Ishikawa (cell line): Measurements from ENCODE around the gene CD300LD.

Experiments
- CEBPB ChIP-seq: IDR thresholded peaks from 2 replicates; pipeline ENCODE4 v1.6.1; 2012
- CREB1 ChIP-seq: IDR thresholded peaks from 2 replicates; pipeline ENCODE4 v1.6.1; 2012; ENCODE audit warnings: low read depth
- EGR1 ChIP-seq: IDR thresholded peaks from 2 replicates; pipeline ENCODE4 v1.6.1; 2012
- EP300 ChIP-seq: IDR thresholded peaks from 2 replicates; pipeline ENCODE4 v1.6.1; 2012; ENCODE audit warnings: borderline replicate concordance
- FOXM1 ChIP-seq: IDR thresholded peaks from 2 replicates; pipeline ENCODE4 v1.6.1; 2012; ENCODE audit warnings: low read depth, borderline replicate concordance
- MAX ChIP-seq: IDR thresholded peaks from 2 replicates; pipeline ENCODE4 v1.6.1; 2012
- NFIC ChIP-seq: IDR thresholded peaks from 2 replicates; pipeline ENCODE4 v1.6.1; 2012
- RAD21 ChIP-seq: IDR thresholded peaks from 2 replicates; pipeline ENCODE4 v1.6.1; 2012; ENCODE audit warnings: low read depth
- REST ChIP-seq: IDR thresholded peaks from 2 replicates; pipeline ENCODE4 v1.6.1; 2012; ENCODE audit warnings: low read depth, mild to moderate bottlenecking
- TAF1 ChIP-seq: IDR thresholded peaks from 2 replicates; pipeline ENCODE4 v1.6.1; 2012; ENCODE audit warnings: low read depth, mild to moderate bottlenecking
- TCF12 ChIP-seq: IDR thresholded peaks from 2 replicates; pipeline ENCODE4 v1.6.1; 2012; ENCODE audit warnings: low read depth
- TEAD4 ChIP-seq: IDR thresholded peaks from 2 replicates; pipeline ENCODE4 v1.6.1; 2012
- USF1 ChIP-seq: IDR thresholded peaks from 2 replicates; pipeline ENCODE4 v1.6.1; 2012
- YY1 ChIP-seq: IDR thresholded peaks from 2 replicates; pipeline ENCODE4 v1.6.1; 2012; ENCODE audit warnings: low read depth
- ZBTB7A ChIP-seq: IDR thresholded peaks from 2 replicates; pipeline ENCODE4 v1.6.1; 2012; ENCODE audit warnings: low read depth

CD300LD gene

GRCh38 chr17:74595037-74595750 is 3.1 kb upstream of the CD300LD start:
- TF ChIP-seq TCF12 = no peak
- TF ChIP-seq EGR1 = no peak
- TF ChIP-seq REST = no peak
- TF ChIP-seq ZBTB7A = no peak
- TF ChIP-seq FOXM1 = no peak

DNA sequence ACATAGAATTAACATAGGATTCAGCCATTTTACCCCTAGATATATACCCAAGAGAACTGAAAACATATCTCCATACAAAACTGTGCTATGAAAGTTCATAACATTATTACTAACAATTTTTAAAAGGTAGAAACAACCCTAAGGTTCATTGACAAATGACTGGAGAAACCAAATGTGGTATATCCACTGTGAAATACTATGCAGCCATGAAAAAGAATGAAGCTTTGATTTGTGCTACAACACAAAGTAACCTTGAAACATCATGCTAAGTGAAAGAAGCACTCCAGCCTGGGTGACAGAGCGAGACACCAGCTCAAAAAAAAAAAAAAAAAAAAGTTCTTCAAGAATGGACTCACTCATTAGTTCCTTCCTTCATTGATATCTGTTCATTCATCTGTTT is 580 bp downstream of the CD300LD start:
- TF ChIP-seq TAF1 = no peak
- no peak for TF ChIP-seq EP300
- TF ChIP-seq ZBTB7A = no peak
- no peak for TF ChIP-seq EGR1
- no peak for TF ChIP-seq TCF12
- TF ChIP-seq YY1 = no peak

DNA sequence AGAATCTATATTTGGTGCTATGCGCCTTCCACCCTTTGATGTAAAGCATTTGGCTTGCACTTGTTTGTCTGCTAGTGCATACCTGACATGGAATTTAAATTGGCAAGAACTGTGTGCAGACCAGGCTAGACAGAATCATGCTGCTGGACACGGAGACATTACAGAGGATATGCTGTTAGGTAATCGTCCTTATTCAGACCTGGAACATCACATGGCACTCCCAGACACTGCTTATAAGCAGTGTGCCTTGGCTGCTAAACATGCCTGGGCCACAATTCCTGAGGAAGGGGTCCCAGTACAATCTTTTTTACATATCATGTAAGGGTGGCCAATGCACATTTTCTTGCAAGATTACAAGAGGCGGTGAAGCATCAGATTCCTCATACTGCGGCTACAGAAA is 6.4 kb downstream of the CD300LD start:
- no peak for TF ChIP-seq EP300
- no peak for TF ChIP-seq TAF1
- no peak for TF ChIP-seq MAX

DNA sequence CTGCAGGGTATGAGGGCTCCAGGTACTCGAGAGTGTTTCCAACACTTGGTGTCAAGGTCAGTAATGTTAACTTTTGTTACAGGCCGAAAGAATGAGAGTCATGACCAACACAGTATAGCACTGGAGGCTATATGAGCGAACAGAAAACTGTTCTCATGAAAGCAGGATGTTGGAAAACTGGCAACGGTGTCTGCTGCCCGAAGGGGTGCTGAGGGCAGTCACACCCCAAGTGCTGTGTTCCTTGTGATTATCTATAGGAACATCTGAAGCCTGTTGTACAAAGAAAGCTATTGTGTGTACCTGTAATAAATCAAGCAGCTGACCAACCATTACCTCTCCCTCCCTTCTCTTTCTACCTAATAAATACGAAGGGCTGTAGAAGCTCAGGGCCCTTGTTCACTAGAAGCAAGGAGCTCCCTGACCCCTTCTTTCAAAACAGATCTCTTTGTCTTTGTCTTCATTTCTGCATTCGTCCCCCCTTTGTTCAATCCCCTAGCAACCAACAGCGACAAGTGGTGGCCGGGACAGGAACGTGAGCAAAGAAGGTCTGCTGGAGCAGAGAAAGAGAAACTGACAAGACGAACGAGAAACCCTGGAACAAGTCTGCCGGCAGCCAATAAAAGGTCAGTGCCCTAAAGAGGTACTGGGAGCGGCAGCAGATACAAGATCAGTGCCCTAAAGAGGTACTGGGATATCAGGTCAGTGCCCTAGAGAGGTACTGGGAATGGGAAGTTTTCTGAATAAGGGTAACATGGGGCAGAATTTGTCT is 7.6 kb downstream of the CD300LD start:
- TF ChIP-seq EGR1 (no peak), REST (no peak), TAF1 (no peak)

DNA sequence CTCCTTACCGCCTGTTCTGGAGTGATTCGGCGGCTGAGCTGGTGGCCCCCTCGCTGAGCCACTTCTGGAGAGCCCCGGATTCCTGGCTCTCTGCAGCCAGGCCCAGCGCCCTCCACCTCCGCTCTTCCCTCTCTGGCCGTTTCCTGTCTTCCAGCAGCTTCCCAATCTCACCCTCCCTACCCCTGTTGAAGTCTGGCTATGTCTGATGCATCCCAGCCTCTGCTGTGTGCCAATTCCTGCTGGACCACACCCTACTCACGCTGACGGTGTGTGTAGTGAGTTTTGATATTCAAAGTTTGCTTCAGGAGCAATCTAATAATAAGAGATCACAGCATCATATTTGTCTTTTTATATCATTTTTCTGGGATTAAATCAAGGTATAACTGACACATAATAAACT is 9.4 kb downstream of the CD300LD start:
- no peak for TF ChIP-seq TAF1
- TF ChIP-seq YY1 = no peak

DNA sequence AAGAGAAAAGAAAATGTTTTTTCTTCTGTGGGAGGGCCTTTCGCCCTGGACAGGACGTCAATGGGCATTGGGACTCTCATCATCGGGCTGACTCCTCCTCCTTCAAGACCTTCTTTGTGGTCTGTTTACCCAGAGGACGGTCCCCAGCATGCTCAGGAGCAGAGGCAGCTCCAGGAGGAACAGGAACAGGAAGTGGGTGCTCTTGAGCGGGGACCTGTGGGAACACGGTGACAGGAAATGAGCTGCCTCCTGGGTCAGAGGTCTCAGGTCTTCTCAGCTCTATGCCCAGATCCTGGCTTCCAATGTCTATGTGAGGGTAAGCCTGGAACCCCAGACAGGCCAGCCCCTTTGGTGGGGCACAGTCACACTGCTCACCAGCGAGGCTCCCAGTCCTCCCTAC is 12.2 kb downstream of the CD300LD start:
- no peak for TF ChIP-seq FOXM1
- TF ChIP-seq CEBPB = no peak
- TF ChIP-seq CREB1 = no peak
- TF ChIP-seq REST = no peak
- no peak for TF ChIP-seq TAF1
- TF ChIP-seq TEAD4 = no peak
- TF ChIP-seq EGR1 = no peak
- TF ChIP-seq YY1 = no peak
- no peak for TF ChIP-seq MAX
- no peak for TF ChIP-seq TCF12
- TF ChIP-seq NFIC = no peak
- no peak for TF ChIP-seq USF1
- TF ChIP-seq RAD21 = no peak
- no peak for TF ChIP-seq EP300
- no peak for TF ChIP-seq ZBTB7A
